GM19372 (cell line): ENCODE data around the gene KLHL29.

Experiments
- ATAC-seq: cut with Tn5 transposase; IDR thresholded peaks from one replicate; pipeline ENCODE4 v1.9.1; 2021; ENCODE audit warnings: mild to moderate bottlenecking, low read depth, moderate library complexity; ENCODE audit not compliant: unreplicated experiment

Gene KLHL29

DNA sequence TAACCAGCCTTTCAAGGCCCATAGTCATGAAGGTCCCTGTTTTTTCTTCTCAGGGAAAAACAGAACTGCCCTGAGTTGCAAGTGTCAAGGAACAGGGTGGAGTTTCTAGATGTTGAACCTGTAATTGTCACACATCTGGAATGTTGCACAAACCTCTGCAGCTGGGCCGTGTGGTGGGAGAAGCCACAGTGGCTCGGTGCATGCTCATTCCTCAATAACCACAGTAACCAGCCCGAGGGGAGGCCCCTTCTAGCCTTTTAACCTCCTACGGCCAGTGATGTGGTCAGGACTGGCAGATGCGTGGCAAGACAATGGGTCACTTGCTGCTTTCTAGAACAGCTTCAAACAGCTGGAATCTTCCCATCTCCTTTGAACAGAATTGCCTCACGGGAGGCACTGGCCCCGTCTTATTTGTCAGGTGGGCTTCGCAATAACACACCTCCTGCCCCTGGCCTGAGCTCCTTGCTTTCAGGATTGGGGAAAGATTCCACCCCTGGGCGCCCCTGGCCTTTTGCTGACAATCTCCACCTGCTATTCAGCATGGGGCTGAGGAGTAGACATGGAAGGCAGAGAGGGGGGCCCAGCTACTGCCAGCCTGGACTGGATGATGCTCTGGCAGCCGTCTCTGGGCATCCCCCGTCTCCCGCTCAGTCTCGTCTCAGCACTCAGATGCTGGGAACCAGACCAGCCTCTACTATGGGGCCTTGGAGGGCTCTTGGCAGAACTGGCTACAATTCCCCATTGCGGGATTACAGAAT is 102.9 kb downstream of the KLHL29 start:
- no peak for ATAC-seq

DNA sequence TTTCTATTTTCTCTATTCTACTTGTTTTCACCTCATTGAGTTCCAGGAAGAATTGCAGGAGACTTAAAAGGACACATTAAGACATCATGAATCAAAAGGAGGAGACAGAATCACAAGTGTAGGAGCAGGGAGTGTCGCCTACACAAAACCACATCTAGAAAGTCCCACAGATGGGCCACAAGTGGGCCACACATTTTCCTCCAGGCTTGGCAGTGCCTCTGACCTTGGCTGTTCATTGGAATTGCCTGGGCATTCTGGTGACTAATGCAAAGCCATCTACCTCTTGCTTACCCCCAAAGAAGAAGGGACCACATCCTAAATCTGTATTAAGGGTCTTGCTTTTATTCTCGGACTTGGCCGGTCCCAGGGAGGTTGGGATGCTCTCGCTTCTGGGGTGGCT is 103.6 kb downstream of the KLHL29 start:
- no peak for ATAC-seq

DNA sequence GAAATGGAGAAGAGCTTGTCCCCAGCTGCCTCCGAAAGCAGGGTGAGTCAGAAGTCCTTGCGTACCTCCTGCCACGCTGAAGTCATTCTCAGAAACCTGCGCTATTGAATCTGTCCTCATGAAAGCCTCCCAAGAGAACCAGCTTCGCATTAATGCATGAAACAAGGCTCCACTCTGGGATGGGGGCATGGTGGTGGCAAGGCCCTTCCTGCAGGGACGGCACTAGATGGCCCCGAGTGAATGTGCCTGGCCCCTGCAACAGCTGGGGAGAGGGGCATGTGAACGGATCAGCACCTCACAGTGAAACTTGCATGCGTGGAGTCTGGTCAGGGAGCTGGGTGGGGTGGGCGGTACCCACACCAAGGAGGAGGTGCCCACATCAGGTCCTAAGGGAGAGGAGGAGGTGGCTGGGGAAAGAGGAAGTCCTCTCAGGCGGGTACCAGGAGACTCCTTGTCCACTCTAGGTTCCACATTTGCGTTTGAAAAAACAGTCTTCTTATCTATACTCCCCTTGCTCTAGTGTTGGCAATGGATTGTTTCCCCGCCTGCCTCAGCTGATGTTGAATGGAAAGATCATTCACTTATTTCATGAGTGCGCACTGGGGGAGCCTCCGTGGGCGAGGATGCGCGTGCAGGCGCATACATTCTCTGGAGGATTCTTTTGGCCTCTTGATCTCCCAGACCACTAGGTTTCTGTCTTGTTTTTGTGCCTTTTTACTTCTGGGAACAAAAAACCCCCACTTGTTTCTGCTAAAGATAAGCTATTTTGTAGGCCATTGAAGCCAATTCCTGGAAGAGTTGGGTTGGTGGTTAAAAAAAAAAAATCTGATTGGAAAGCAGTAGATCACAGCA is 104.7 kb downstream of the KLHL29 start:
- no peak for ATAC-seq

DNA sequence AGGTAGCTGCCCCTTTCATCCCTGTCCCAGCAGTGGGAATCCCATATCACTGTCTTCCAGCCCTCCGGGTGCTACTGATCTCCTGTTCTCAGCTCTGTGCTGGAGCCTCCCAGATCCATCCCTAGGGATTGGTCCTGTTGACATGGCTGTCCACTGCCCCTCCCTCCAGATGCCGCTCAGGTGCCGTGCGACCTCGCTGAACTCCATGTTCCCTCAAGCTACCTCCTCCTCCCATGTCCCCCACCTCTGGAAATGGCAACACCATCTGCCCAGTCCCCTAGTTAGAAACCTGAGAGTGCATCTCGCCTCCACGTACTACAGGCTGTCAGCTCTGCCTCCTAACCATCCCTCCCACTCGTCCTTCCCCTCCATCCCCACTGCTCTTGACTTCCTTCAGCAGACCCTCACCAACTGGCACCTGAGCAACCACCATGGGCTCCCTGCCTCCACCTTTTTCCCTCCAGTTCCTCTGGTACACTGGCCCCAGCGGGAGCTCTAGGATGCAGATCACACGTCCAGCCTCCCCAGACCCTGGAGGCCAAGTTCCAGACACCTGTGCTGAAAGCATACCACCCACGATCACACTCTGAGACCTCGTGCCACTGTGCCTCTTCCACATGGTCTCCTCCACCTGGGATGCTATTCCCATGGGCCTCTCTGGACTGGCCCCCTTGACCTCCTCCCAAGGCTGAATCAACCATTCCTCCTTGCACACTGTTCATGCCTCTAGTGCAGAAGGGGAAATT is 106.8 kb downstream of the KLHL29 start:
- no peak for ATAC-seq

- ATAC-seq: no peak
Observed at GRCh38 chr2:23492337-23492675, 107.3 kb downstream of the KLHL29 start.

DNA sequence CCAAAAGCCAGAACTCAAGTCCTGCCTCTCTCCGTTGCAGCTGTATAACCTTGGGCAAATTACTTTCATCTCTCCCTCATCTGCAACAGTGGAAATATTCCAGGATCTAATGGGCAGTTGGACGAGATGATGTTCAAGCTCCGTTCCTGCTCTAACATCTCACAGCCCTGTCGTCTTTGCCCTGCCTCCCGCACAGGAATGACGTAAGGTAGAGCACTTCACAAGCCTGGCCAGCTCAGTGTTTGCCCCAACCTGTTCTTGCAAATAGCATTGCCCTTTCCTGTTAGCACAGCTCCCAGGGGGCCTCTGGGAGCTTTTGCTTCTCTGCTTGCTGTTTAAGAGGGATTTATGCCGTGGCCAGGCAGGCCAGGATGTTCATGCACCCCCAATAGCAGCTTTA is 107.9 kb downstream of the KLHL29 start:
- ATAC-seq: no peak

GRCh38 chr2:23493846-23494245 is 108.9 kb downstream of the KLHL29 start:
- ATAC-seq: no peak

DNA sequence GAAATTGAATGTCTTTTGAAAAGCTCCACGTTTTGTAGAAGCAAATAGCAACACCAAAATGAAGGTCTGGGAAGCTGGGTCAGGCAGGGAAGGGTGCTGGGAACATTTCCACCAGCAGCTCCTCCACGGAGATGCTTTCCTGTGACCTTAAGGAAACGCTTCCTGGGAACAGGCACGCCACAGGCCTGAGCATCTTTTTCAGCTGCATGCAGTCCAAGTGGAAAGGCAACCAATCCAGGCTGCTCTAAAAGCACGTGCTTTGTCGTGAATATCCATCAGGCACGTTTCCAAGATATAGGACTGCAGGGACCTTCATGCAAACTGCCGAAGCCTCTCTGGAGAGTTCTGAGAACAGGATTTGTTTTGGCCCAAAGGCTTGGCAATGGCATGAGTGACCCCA is 109.3 kb downstream of the KLHL29 start:
- ATAC-seq: no peak

GRCh38 chr2:23495661-23496114 is 110.7 kb downstream of the KLHL29 start:
- no peak for ATAC-seq

GRCh38 chr2:23496456-23496855 is 111.5 kb downstream of the KLHL29 start:
- ATAC-seq: no peak

GRCh38 chr2:23497063-23497462 is 112.1 kb downstream of the KLHL29 start:
- no peak for ATAC-seq

- no peak for ATAC-seq
Observed at GRCh38 chr2:23497536-23497935, 112.6 kb downstream of the KLHL29 start.

GRCh38 chr2:23498943-23499342 is 114.0 kb downstream of the KLHL29 start:
- no peak for ATAC-seq

- ATAC-seq: no peak
Observed at GRCh38 chr2:23499439-23499838, 114.5 kb downstream of the KLHL29 start.

DNA sequence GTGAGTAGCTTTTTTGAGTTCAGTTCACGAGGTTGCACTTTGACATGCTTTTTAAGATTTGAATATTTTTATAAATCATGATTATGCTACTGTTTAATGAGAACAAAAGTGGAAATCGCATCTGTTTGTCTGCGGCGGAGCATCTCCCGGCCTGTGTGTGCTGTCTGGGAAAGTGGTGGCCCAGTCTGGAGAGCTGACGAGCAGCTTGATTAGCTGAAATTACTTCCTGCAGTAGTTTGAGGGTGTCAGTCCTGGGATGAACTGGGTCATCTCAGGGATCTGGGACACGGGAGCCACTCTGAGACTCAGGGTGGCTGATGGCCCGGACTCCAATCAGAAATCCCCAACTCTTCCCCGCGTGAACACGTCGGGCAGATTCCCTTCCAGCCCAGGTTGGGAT is 115.9 kb downstream of the KLHL29 start:
- ATAC-seq: no peak

- ATAC-seq: no peak
Observed at GRCh38 chr2:23502096-23502495, 117.1 kb downstream of the KLHL29 start.

- ATAC-seq: no peak
Observed at GRCh38 chr2:23503097-23503496, 118.1 kb downstream of the KLHL29 start.

DNA sequence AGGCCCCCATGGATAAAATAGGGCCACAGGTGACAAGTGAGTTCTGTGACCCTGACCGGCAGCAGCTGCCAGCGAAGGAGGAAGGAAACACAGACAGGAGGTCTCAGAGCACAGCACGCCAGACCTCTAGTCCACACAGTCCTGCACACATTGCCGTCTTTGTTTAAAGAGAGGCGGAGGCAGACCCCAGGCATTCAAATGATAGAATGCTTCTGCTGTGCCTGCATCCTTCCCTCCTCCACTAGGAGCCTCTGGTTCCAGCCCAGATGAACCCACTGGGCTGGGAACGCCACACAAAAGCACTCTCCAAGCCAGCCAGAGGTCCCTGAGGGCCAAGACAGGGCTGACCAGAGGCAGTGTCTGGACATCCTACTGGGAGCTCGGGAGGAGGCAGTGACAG is 118.7 kb downstream of the KLHL29 start:
- ATAC-seq: no peak

DNA sequence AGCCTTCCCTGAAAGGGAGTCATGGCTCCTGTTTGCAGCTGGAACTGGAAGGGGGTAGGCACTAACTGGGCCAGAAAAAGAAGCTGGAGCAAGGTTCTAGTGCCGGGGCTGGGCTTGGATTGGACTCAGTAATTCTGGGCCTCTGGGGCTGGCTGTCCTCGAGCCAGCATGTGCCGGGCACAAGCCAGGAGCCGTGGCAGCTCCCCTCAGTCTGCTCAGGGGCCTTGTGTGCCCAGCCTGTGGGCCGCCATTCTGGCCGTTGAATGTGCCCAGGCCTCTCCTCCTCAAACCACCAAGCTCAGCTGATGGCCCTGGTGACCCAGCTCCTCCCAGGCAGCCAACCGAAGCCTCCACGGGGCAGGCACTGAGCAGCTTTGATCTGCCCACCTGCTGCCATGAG is 119.6 kb downstream of the KLHL29 start:
- ATAC-seq: no peak

DNA sequence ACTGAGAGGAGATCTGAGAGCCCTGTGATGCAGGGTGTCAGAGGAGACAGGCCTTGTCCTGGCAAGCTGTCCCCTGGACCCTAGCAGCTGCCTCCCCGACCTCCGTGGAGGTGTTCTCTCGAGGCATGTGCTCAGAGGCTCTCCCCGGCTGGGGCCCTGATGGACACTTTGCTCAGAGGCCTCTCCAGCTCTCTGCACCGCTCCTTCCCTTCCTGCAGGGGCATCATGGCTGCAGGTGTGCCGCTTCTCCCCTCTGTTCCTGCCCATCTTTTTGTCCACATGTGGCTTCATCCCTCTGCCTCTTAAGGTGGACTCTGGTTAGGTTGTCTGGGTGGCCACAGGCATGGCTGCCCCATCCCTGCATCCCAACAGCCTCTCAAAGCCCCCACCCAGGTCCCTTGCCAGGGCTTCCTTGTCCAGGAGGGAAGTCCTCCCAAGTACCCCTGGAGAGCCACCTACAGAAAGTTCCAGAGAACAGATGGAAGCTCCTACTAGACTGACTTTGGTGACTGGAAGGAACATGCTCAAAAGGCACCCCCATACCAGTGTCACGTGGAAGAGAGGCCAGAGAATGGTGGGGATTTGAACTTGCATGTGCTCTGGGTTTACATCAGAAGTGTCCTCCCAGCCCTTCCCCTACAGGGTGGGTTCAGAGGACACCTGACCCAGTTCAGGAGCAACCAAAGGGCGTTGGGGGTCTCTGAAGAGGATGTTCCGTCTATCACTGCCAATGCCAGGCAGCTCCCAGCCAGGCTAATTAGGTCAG is 120.4 kb downstream of the KLHL29 start:
- no peak for ATAC-seq
